Forelimb muscle (tissue), 1 donor: ENCODE measurements around the gene PIK3R4. TPM values are rescaled to one million over a fixed set of nuclear protein-coding genes. Genes with fewer than 3 reads are reported as not detected.

Experiments
- DNase-seq: peaks from one replicate; pipeline ENCODE4 v3.0.0-alpha.2; 2013; ENCODE audit warnings: low read depth
- polyA plus RNA-seq: library from polyadenylated mRNA; unstranded; fragments of 120-200 nt; gene quantifications from one replicate; pipeline ENCODE4 v1.2.1, GENCODE V29; 2013; ENCODE audit not compliant: insufficient read length

PIK3R4 gene
- 23.5 TPM for polyA plus RNA-seq

DNA sequence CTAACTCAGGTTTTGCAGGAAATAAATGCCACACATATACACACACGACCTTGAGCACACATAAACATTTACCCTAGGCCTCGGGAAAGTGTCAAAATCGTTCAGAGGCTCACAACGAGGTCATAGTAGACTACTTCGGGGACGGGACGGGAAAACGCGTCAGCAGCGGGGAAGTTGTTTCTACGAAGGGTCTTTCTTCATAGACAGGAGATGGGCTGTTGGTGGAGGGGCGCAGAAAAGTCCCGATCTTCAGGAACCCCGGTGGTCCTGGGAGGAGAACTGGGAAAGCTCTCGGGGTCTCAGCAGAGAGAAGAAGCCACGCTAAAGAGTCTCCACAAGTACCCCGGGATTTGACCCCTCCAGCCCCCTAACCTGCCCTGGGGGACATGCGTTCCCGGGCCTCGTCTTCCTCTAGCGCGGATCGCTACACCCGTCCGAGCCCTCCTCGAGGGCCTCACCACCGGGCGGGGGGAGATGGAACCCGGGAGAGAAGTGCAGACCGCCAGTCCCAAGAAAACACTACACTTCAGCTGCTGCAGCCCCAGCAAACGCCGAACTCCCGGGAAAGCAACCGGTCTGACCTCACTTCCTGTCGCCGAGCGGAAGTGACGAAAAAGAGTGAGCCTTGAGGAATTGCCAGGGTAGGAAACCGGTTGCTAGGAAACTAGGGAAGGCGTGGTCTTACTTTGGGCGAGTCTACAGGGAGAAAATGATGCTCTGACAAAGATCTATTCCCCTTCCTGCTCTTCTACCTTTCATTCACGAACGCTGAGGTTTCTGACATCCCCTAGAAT, at the start of gene PIK3R4:
Gene PIK3R4 (minus strand): TSS at position 584 of the 794 bp plus-strand sequence. CDS start 1,611 bp downstream, outside the sequence.
- DNase-seq: peak; percentile 98

DNA sequence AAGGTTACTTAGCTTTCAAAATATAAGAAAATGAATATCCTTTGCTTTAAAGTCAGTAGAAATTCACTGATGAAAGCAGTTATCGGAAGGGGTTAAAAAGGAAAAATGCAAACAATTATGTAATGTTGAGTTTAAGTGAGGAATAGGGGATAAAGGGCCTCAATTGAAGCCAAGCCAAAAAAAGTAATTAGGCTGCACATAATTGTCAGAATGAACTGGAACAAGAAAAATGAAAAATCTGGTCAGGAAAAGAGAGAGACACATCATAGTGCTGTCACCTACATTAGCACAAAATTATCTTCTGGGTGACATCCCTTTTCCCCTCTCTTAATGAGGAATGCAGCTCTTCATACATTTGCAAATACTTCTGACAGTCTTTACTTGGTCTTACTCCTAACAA, 48.8 kb upstream of the PIK3R4 start:
- DNase-seq: no peak

DNA sequence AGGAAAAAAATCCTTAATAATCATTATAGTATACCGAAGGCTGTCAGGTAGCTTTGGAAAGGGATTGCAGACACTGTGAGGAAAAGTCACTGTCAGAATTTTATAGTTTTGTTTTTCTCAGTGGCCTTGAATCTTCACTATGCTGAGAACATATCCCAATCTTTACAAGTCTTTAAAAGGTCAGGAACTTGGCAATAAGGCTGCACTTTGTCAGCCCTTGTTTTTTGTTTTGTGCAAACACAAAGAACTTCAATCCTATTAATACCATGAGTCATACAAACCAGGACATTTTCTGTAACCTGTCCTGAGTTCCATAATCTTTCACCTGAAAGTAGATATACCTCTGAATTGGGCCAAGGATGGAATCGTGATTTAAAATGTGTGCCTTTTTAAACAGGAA, 45.6 kb upstream of the PIK3R4 start:
- no peak for DNase-seq

DNA sequence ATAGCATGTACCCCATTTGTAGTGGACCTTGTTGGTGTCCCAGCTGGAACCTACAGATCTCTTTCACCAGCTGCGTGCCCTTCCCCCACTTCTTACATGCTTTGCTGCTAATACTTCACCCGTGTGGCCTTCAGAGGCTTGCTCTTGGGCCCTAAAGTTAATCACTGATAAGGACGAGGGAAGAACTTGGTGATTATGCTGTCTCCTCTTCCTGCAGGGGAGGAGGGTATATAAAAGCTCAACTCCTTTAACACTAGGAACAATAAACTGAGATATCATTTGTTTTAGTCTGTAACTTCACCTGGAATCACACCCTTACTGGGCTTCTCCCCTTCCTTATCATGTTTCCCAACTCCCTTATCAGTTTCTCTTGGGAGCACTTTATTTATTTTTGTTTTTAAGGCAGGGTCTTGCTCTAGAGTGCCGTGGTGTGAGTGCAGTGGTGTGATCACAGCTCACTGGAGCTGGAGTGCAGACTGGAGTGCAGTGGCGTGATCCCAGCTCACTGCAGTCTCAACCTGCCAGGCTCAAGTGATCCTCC, 43.2 kb upstream of the PIK3R4 start:
- no peak for DNase-seq

GRCh38 chr3:130787422-130788068, 40.9 kb upstream of the PIK3R4 start:
- no peak for DNase-seq

- no peak for DNase-seq
Measured at GRCh38 chr3:130786306-130786705, 39.7 kb upstream of the PIK3R4 start.

DNA sequence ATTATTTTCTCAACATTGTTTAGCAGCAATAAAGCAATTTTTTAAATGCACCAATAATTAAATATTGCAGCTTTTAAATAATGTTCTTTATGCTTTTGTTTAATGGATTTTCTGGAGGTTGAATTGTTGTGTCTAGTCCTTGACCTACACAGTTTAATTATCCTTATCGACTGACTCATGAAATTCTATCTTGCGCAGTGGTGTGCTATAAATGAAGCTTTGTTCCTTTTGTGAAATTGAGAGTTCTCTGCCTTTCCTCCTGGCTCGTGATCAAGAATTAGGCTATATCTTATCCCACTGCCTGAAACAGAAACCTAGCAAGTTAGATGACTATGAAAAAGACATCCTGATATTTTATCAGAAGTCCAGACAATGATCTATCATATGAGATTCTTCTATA, 37.0 kb upstream of the PIK3R4 start:
- no peak for DNase-seq

DNA sequence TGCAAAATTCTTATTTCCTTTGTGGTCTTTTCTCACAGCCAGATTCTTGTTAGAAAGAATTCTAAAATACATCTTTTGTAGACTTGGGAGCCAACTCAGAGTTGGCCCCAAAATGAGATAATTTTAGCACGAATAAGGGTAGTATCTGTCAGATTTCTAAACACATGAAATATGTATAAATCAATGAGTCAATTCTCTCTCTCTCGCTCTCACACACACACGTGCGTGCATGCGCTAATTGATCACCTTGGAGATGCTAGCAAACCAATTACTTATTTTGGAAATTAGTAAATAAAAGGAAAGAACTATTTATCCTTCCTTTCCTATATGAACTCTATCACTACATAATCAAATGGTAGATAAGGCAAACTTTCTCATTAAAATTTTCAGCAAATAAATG, 32.9 kb upstream of the PIK3R4 start:
- DNase-seq: no peak

GRCh38 chr3:130779031-130779430, 32.4 kb upstream of the PIK3R4 start:
- DNase-seq: no peak

DNA sequence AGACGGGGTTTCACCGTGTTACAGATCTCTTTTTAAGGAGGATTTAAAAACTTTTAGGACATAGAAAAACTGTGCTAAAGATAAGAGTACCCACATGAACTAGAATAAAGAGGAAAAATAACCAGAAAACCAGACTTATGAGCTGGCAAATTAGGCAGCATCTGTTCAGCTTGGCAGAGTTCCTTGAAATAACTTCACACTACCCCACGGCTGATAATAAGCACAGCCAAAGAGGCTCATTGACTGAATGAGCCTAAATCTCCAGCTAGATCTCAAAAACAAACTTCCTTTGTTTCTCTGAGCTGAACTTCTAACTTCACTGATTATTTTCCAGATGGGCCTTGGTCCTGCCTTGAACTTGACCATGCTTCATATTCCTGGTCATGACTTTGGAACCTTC, 26.7 kb upstream of the PIK3R4 start:
- DNase-seq: peak; percentile 11

- DNase-seq: no peak
Measured at GRCh38 chr3:130772129-130772528, 25.5 kb upstream of the PIK3R4 start.

- DNase-seq: no peak
Measured at GRCh38 chr3:130770644-130771043, 24.0 kb upstream of the PIK3R4 start.

DNA sequence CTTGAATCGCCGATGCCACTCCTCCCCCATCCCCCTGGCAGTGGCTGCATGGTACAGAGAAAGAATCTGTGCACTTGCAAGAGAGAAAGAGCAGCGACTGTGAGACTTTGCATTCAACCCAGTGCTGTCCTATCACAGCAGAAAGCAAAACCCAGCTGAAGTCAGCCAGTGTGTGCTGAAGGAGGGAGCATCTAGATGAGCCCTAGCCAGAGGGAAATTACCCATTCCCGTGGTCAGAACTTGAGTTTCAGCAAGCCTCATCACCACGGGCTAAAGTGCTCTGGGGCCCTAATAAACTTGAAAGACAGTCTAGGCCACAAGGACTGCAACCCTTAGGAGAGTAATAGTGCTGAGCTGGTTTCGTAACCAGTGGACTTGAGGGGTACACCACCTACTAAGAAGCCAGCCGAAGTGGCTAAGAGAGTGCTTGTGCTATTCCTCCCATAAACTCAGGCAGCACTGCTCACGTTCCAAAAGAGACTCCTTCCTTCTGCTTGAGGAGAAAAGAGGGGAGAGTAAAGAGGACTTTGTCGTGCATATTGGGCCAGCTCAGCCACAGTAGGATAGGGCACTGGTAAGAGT, 15.2 kb upstream of the PIK3R4 start:
- DNase-seq: no peak

DNA sequence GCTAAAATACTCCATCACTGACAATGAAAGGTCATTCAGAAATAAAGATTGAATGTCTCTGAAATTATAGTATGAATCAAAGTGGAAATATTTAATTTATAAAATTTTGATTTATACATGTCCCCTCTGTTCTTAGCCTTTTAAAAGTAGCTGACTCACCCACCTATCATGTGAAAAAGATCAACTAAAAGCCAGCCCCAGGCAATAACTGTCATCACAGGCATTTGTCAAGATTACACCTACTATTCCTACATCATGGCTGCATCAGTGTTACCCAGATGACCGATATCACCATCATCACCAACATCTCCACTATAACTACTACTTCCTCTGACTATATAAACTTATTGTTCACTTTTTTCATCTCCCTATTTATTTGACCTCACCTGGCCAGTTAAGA, 14.3 kb upstream of the PIK3R4 start:
- DNase-seq: no peak

DNA sequence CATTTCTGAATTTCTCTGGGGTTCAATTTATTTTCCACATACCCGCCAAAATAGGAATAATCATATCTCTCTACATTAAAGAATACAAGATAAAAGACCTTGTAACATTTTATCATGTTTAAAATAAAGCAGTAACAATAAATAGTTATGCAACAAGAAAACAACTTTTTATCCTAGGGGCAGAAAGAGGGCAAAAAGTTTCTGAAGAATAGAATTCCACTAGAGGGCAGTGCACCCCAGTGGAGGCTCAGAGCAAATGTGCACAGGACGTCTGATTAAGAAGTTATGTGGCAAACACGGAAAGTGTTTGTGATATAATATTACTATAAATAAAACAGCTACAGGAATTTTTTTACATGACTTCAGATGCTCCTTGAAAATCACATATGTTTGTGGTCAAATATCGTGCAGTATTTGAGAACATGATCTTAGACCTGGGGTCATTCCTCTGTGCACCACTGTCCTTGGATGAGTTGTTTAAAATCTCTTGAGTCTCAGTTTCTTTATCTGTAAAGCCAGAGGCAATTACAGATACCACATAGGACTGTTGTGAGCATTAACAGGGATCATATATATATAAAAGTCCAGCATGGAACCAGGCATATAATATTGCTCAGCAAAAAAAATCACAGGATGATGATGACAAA, 13.2 kb upstream of the PIK3R4 start:
- peak; percentile 20 for DNase-seq

DNA sequence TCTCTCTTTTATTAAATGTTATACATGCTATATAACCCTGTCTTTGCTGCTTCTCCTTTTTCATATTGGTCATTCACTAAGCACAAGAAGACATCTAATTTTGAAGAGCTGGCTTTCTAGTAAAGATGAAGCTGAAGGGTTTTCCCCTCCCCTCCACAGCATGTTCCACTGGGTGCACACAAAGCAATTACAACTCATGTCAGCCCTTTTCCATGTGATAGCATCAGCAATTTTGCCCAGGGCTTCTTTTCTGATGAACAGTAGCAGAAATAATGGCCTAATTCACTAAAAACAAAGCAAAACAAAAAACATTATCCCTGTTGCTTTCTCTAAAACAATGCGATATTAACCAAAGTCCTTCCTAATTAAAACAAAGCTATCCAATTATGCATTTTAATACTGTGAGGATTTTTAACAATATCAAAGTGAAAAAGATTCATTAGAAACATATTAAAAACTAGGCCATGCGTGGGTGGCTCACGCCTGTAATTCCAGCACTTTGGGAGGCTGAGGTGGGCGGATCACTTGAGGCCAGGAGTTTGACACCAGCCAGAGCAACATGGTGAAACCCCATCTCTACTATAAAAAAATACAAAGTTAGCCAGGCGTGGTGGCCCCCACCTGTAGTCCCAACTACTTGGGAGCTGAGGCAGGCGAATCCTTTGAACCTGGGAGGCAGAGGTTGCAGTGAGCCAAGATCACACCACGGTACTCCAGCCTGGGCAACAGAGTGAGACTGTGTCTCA, 12.2 kb upstream of the PIK3R4 start:
- DNase-seq: no peak

DNA sequence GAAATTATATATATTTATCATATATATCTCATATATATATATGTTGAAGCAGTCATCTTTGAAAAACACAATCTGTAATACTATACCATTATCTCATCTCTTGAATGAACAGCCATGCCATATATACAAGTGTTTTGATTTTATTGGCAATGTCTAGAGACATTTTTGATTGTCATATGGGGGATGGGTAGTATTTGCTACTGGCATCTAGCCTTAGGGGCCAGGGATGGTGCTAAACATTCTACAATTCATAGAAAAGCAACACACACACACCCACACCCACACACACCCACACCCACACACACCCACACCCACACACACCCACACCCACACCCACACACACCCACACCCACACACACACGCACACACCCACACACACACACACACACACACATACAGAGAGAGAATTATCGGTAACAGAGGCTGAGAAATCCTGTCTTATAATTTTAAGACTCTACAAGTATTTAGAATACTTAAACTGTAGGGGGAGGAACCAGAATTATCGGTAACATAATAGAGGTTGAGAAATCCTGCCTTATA, 11.1 kb upstream of the PIK3R4 start:
- no peak for DNase-seq

DNA sequence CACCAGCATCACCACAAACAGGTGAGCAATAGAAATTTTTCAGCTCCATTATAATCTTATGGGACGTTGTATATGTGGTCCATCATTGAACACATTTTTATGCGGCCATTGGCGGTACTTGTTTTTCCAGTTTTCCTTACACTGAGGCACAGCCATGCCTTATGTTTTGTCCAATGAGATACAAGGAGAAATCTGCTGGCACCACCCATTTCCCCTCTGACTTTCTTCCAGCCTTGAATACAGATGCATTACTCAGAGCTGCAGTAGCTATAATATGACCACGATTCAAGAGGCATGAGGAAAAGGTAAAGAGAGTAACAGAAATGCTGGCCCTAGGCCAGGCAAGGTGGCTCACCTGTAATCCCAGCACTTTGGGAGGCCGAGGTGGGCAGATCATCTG, 9.0 kb upstream of the PIK3R4 start:
- DNase-seq: no peak

GRCh38 chr3:130748981-130749380, 2.4 kb upstream of the PIK3R4 start:
- DNase-seq: no peak

GRCh38 chr3:130748467-130748861, 1.8 kb upstream of the PIK3R4 start:
- no peak for DNase-seq

DNA sequence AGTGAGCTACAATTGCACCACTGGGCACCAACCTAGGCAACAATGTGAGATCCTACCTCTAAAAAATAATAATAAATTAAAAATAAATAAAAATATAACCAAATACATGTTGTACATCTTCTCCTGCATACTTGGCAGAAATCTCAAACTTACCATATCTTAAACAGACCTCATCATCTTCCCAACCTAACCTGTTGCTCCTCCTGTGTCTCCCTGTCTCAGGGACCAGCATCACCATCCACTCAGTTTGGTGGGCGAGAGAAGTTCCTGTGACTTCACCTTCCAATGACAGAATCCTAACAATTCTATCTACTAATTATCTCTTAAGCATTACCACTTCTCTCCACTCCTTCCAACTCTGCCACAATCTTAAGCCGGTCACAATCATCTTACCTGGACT, 3.3 kb downstream of the PIK3R4 start:
- DNase-seq: no peak
